Renal pelvis (tissue), 4 donors: ENCODE results near the gene NPAS2. TPM values are rescaled to one million over a fixed set of nuclear protein-coding genes. Genes with fewer than 3 reads are reported as not detected.

Experiments
- DNase-seq: peaks from one replicate; pipeline ENCODE4 v3.0.0-alpha.2; 2013
- polyA plus RNA-seq, 3 donors: library from polyadenylated mRNA; unstranded; fragments of 120-200 nt; gene quantifications; one replicate each; pipeline ENCODE4 v1.2.1, GENCODE V29; 2013; ENCODE audit not compliant: insufficient read length in 3 of 3

Gene NPAS2
- polyA plus RNA-seq, 3 donors = 13.0 to 19.3 (median 14.7) TPM

- DNase-seq = no peak
Observed at GRCh38 chr2:100820523-100821254, 750 bp downstream of the NPAS2 start.

GRCh38 chr2:100821255-100821910 lies 1.4 kb downstream of the NPAS2 start:
- DNase-seq = no peak

GRCh38 chr2:100821911-100822265 lies 1.9 kb downstream of the NPAS2 start:
- DNase-seq = no peak

GRCh38 chr2:100822587-100823248 lies 2.8 kb downstream of the NPAS2 start:
- no peak for DNase-seq

GRCh38 chr2:100823665-100824438 lies 3.9 kb downstream of the NPAS2 start:
- DNase-seq = no peak

- no peak for DNase-seq
Observed at GRCh38 chr2:100824842-100825241, 4.9 kb downstream of the NPAS2 start.

- DNase-seq = no peak
Observed at GRCh38 chr2:100826494-100826893, 6.6 kb downstream of the NPAS2 start.

- DNase-seq = no peak
Observed at GRCh38 chr2:100831158-100831750, 11.3 kb downstream of the NPAS2 start.

- DNase-seq = no peak
Observed at GRCh38 chr2:100831831-100832230, 11.9 kb downstream of the NPAS2 start.

GRCh38 chr2:100832885-100833284 lies 12.9 kb downstream of the NPAS2 start:
- no peak for DNase-seq

GRCh38 chr2:100833331-100833730 lies 13.4 kb downstream of the NPAS2 start:
- peak; percentile 47 for DNase-seq

GRCh38 chr2:100834221-100834620 lies 14.3 kb downstream of the NPAS2 start:
- no peak for DNase-seq

- no peak for DNase-seq
Observed at GRCh38 chr2:100835006-100835659, 15.2 kb downstream of the NPAS2 start.

GRCh38 chr2:100840519-100840918 lies 20.6 kb downstream of the NPAS2 start:
- no peak for DNase-seq

GRCh38 chr2:100842241-100842922 lies 22.4 kb downstream of the NPAS2 start:
- no peak for DNase-seq

GRCh38 chr2:100844514-100844913 lies 24.6 kb downstream of the NPAS2 start:
- no peak for DNase-seq

GRCh38 chr2:100845141-100845991 lies 25.4 kb downstream of the NPAS2 start:
- no peak for DNase-seq

- no peak for DNase-seq
Observed at GRCh38 chr2:100846716-100847115, 26.8 kb downstream of the NPAS2 start.

- DNase-seq = no peak
Observed at GRCh38 chr2:100852447-100852846, 32.5 kb downstream of the NPAS2 start.
